Stomach smooth muscle (tissue), 2 donors: ENCODE results near the gene LIN52.

Experiments used
- H3K27ac ChIP-seq: one replicate; pipeline ENCODE4 v1.7.0; 2013; ENCODE audit warnings: mild to moderate bottlenecking, low read length, inconsistent platforms
- H3K27me3 ChIP-seq, 2 donors: one replicate each; pipeline ENCODE4 v1.7.0; 2013; ENCODE audit warnings: low read length in 2 of 2; ENCODE audit not compliant: insufficient read depth in 2 of 2, control insufficient read depth in 1 of 2
- H3K36me3 ChIP-seq, 2 donors: one replicate each; pipeline ENCODE4 v1.7.0; 2013; ENCODE audit warnings: low read length in 2 of 2; ENCODE audit not compliant: control insufficient read depth in 2 of 2, insufficient read depth in 2 of 2
- H3K4me1 ChIP-seq: one replicate; pipeline ENCODE4 v1.7.0; 2013; ENCODE audit warnings: low read length; ENCODE audit not compliant: control insufficient read depth, insufficient read depth
- H3K4me3 ChIP-seq, 2 donors: one replicate each; pipeline ENCODE4 v1.7.0; 2013; ENCODE audit warnings: low read length in 2 of 2
- H3K9ac ChIP-seq, 2 donors: one replicate each; pipeline ENCODE4 v1.7.0; 2013; ENCODE audit warnings: low read length in 2 of 2, mild to moderate bottlenecking in 1 of 2
- H3K9me3 ChIP-seq, 2 donors: one replicate each; pipeline ENCODE4 v1.7.0; 2013; ENCODE audit warnings: low read length in 2 of 2; ENCODE audit not compliant: control insufficient read depth in 2 of 2
- donor health status: healthy.
- donor health status: Pancreatic carcinoma.

Gene LIN52

GRCh38 chr14:74190927-74191575 is 106.3 kb downstream of the LIN52 start:
- peaks cover 2 to 4% of the 10 kb centered on the region in 2 donors for H3K36me3 ChIP-seq
- no peak overlapping the region for H3K9ac ChIP-seq
- no peaks in the 10 kb centered on the region for H3K27me3 ChIP-seq
- H3K9me3 ChIP-seq, result no peaks in the 10 kb centered on the region
- H3K27ac ChIP-seq, result no peak overlapping the region
- no peak overlapping the region for H3K4me3 ChIP-seq
- no peaks in the 10 kb centered on the region for H3K4me1 ChIP-seq

- Histone ChIP-seq H3K27me3 (no peaks in the 10 kb centered on the region), H3K4me3 (no peak overlapping the region), H3K36me3 (peaks cover 10 to 11% of the 10 kb centered on the region in 2 donors), H3K4me1 (no peaks in the 10 kb centered on the region), H3K9me3 (no peaks in the 10 kb centered on the region), H3K9ac (no peak overlapping the region), H3K27ac (no peak overlapping the region)
Observed at GRCh38 chr14:74194506-74195274, 109.9 kb downstream of the LIN52 start.

DNA sequence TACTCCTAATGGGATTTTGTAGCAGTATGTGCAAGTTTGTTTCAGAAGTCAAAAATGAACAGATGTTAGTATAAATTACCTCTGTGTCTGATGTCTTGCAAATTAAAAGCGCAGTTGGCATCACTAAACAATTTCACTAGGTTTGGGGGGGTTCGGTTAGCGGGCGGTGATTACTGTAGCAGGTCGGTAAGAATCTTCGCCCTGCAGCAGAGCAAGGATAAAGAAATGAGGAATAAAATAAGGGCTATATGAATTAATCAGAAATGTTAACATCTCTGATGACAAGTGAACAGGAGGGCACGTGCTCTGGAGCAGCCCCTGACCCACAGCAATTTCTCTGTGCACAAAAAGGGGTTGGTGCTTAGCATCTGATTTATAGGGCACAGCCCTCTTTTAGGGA is 110.9 kb downstream of the LIN52 start:
- Histone ChIP-seq H3K27me3 (no peaks in the 10 kb centered on the region), H3K4me3 (no peak overlapping the region), H3K9ac (no peak overlapping the region)

GRCh38 chr14:74198441-74199234 is 113.9 kb downstream of the LIN52 start:
- Histone ChIP-seq H3K9ac (no peak overlapping the region), H3K27ac (no peak overlapping the region), H3K27me3 (no peaks in the 10 kb centered on the region), H3K9me3 (no peaks in the 10 kb centered on the region), H3K4me3 (no peak overlapping the region), H3K4me1 (no peaks in the 10 kb centered on the region), H3K36me3 (peaks cover 12 to 13% of the 10 kb centered on the region in 2 donors)

More for the DNA sequence above, 110.9 kb downstream of the LIN52 start:
- no peak overlapping the region for H3K27ac ChIP-seq
- no peaks in the 10 kb centered on the region for H3K9me3 ChIP-seq
- no peaks in the 10 kb centered on the region for H3K4me1 ChIP-seq
- peaks cover 10 to 16% of the 10 kb centered on the region in 2 donors for H3K36me3 ChIP-seq

DNA sequence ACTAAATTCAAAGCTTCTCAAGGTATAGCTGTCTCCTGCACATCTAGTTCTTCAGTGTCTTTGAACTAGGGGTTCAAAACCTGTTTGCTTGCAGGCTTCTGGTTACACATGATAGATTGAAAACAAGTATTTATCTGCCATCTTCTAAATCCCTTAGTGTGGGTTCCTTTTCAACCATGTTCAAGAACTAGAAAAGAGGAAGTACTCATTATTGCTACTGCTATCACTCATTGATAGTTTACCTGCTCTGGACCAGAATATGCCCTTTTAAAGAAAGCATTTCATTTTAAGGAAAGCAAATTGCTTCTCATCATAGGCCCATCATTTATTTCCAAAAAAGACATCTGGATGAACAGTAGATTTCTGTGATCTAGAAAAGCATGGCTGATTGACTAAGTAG is 117.4 kb downstream of the LIN52 start:
- H3K9me3 ChIP-seq, result no peaks in the 10 kb centered on the region
- no peaks in the 10 kb centered on the region for H3K4me1 ChIP-seq
- H3K27ac ChIP-seq, result no peak overlapping the region
- H3K27me3 ChIP-seq, result no peaks in the 10 kb centered on the region
- H3K9ac ChIP-seq, result no peak overlapping the region
- no peak overlapping the region for H3K4me3 ChIP-seq
- H3K36me3 ChIP-seq, result peaks cover 12 to 13% of the 10 kb centered on the region in 2 donors

DNA sequence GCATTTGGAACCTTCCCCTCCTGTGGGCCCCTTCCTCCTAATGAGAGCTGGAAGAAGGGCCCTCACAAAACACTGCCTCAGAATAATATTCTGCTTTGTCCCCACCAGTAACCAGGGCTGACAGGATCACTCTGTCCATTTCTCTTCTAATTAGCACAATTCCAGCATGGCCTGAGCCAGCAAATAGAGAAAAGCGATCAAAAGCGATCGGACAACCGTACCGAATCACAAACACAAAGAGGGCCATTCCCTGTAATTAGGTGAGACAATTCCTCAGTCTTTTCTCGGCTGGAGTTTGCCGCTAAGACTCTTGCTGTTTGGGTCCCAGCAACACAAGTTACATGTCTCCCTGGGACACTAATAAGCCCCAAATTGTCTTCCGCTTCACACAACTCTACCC is 118.9 kb downstream of the LIN52 start:
- no peaks in the 10 kb centered on the region for H3K9me3 ChIP-seq
- H3K36me3 ChIP-seq, result peaks cover 12 to 13% of the 10 kb centered on the region in 2 donors
- no peaks in the 10 kb centered on the region for H3K4me1 ChIP-seq
- no peak overlapping the region for H3K27ac ChIP-seq
- no peak overlapping the region for H3K4me3 ChIP-seq
- H3K27me3 ChIP-seq, result no peaks in the 10 kb centered on the region
- no peak overlapping the region for H3K9ac ChIP-seq

- peaks cover 5 to 8% of the 10 kb centered on the region in 2 donors for H3K36me3 ChIP-seq
- H3K27ac ChIP-seq, result no peak overlapping the region
- H3K27me3 ChIP-seq, result no peaks in the 10 kb centered on the region
- H3K4me3 ChIP-seq, result no peak overlapping the region
- H3K9me3 ChIP-seq, result no peaks in the 10 kb centered on the region
- no peaks in the 10 kb centered on the region for H3K4me1 ChIP-seq
- no peak overlapping the region for H3K9ac ChIP-seq
Observed at GRCh38 chr14:74204491-74204890, 119.7 kb downstream of the LIN52 start.

GRCh38 chr14:74205882-74206281 is 121.1 kb downstream of the LIN52 start:
- no peaks in the 10 kb centered on the region for H3K9me3 ChIP-seq

DNA sequence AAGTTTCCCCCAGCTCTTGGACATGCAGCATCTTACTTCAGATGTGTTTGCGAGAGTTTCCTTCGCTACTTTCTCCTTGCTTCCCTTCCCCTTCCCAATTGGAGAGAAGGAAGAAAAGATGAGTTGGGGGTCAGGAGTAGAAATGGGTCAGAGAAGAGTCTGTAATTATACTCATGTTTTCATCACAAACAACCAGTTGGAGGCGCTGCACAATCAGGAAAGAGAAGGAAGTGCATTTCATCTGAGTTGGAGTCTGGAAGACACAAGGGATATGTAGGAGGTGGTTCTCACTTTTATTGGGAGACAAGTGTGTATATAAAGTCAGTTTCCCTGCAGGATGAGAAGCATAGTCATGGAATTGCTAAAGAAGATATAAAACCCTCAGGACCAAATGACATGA is 123.2 kb downstream of the LIN52 start:
- H3K27me3 ChIP-seq, result no peaks in the 10 kb centered on the region

More at GRCh38 chr14:74205882-74206281, 121.1 kb downstream of the LIN52 start:
- Histone ChIP-seq H3K27me3 (no peaks in the 10 kb centered on the region), H3K36me3 (peaks cover 0 to 5% of the 10 kb centered on the region in 2 donors), H3K27ac (no peak overlapping the region), H3K4me3 (no peak overlapping the region), H3K4me1 (no peaks in the 10 kb centered on the region), H3K9ac (no peak overlapping the region)

GRCh38 chr14:74208642-74209041 is 123.9 kb downstream of the LIN52 start:
- Histone ChIP-seq H3K9ac (no peak overlapping the region), H3K27me3 (no peaks in the 10 kb centered on the region), H3K36me3 (peaks cover 0 to under 1% of the 10 kb centered on the region in 2 donors), H3K9me3 (no peaks in the 10 kb centered on the region), H3K4me3 (no peak overlapping the region), H3K27ac (no peak overlapping the region), H3K4me1 (no peaks in the 10 kb centered on the region)

More for the DNA sequence above, 123.2 kb downstream of the LIN52 start:
- no peaks in the 10 kb centered on the region for H3K9me3 ChIP-seq
- H3K4me1 ChIP-seq, result no peaks in the 10 kb centered on the region
- H3K9ac ChIP-seq, result no peak overlapping the region
- no peak overlapping the region for H3K4me3 ChIP-seq
- H3K36me3 ChIP-seq, result peaks cover 0 to 4% of the 10 kb centered on the region in 2 donors
- H3K27ac ChIP-seq, result no peak overlapping the region
